Ectodermal cell (in vitro differentiated cells): Measurements from ENCODE around the gene TMOD4. TPM values are rescaled to one million over a fixed set of nuclear protein-coding genes. Genes with fewer than 3 reads are reported as not detected.
A peak's percentile ranks its signal among the peaks of the same experiment; 100 is the strongest.
"Not testable (repeated sequence)": the region's sequence is repeated elsewhere in the genome, so short reads cannot be mapped to it uniquely, and the experiment has no call there.

ENCODE experiments used
- H3K27ac ChIP-seq: 2 replicates; pipeline ENCODE4 v1.7.0; 2013; ENCODE audit warnings: mild to moderate bottlenecking, low read depth, low read length; ENCODE audit not compliant: insufficient read depth, poor library complexity, severe bottlenecking
- H3K27me3 ChIP-seq: 2 replicates; pipeline ENCODE4 v1.7.0; 2013; ENCODE audit warnings: mild to moderate bottlenecking, low read length; ENCODE audit not compliant: insufficient read depth, control insufficient read depth, poor library complexity, severe bottlenecking
- H3K36me3 ChIP-seq: one replicate; pipeline ENCODE4 v1.7.0; 2013; ENCODE audit warnings: low read length; ENCODE audit not compliant: control insufficient read depth, insufficient read depth
- H3K4me1 ChIP-seq: one replicate; pipeline ENCODE4 v1.7.0; 2013; ENCODE audit warnings: low read length; ENCODE audit not compliant: control insufficient read depth, insufficient read depth
- H3K4me3 ChIP-seq: 2 replicates; pipeline ENCODE4 v1.7.0; 2013; ENCODE audit warnings: low read depth, low read length, control low read depth; ENCODE audit not compliant: insufficient read depth
- H3K9me3 ChIP-seq: 2 replicates; pipeline ENCODE4 v1.7.0; 2013; ENCODE audit warnings: mild to moderate bottlenecking, low read length, moderate library complexity; ENCODE audit not compliant: control insufficient read depth
- WGBS, 2 experiments: methylation state at CpG; one replicate each; pipeline ENCODE4 v1.1.7; 2013; ENCODE audit warnings: missing lambda C conversion rate in 2 of 2; 5-methylcytosine and 5-hydroxymethylcytosine counted together
- polyA plus RNA-seq, 4 experiments: library from polyadenylated mRNA; stranded (reverse); fragments of 50-300 nt; gene quantifications; one replicate each; pipeline ENCODE4 v1.2.3, GENCODE V29; 2013

The TMOD4 gene
- not detected for polyA plus RNA-seq (2013, experiment 1 of 4)
- 1.00 TPM for polyA plus RNA-seq (2013, experiment 2 of 4)
- 1.3 TPM for polyA plus RNA-seq (2013, experiment 3 of 4)
- polyA plus RNA-seq (2013, experiment 4 of 4) = 1.0 TPM

GRCh38 chr1:151175863-151176262, at the start of gene TMOD4:
TMOD4 (minus strand) TSS chr1:151175981; CDS start chr1:151174875, 1,106 bp downstream.
- peak within 1 kb of the TSS; percentile 6 for H3K27ac ChIP-seq
- WGBS, 2 experiments = 89% methylated on average over 2 to 4 of the region's 4 CpGs
- no peaks in the 10 kb centered on the region for H3K9me3 ChIP-seq
- no peaks in the 10 kb centered on the region for H3K27me3 ChIP-seq
- H3K36me3 ChIP-seq = peaks cover 28% of the 10 kb centered on the region
- H3K4me3 ChIP-seq = no peak within 1 kb of the TSS
- no peaks in the 10 kb centered on the region for H3K4me1 ChIP-seq

GRCh38 chr1:151222130-151222529, 46.3 kb upstream of the TMOD4 start:
- Histone ChIP-seq H3K36me3 (peaks cover 3% of the 10 kb centered on the region), H3K27ac (no peak overlapping the region), H3K4me3 (no peak overlapping the region), H3K9me3 (no peaks in the 10 kb centered on the region), H3K27me3 (no peaks in the 10 kb centered on the region), H3K4me1 (no peaks in the 10 kb centered on the region)
- 98 to 99% methylated on average over 3 to 4 of the region's 4 CpGs for WGBS, 2 experiments

- Histone ChIP-seq H3K36me3 (peaks cover 3% of the 10 kb centered on the region), H3K27ac (no peak overlapping the region), H3K4me3 (no peak overlapping the region), H3K4me1 (no peaks in the 10 kb centered on the region), H3K27me3 (no peaks in the 10 kb centered on the region), H3K9me3 (no peaks in the 10 kb centered on the region)
- WGBS, 2 experiments = 100% methylated on average over 1 of the region's 1 CpG; no CpG with 5 or more reads in 1 of the 2 experiments
Observed at GRCh38 chr1:151221616-151222015, 45.8 kb upstream of the TMOD4 start.

- Histone ChIP-seq H3K4me3 (no peak overlapping the region), H3K27me3 (no peaks in the 10 kb centered on the region), H3K36me3 (no peaks in the 10 kb centered on the region), H3K4me1 (no peaks in the 10 kb centered on the region), H3K27ac (no peak overlapping the region), H3K9me3 (no peaks in the 10 kb centered on the region)
- WGBS, 2 experiments = 48 to 100% methylated on average over 1 to 2 of the region's 2 CpGs
Observed at GRCh38 chr1:151213560-151213959, 37.8 kb upstream of the TMOD4 start.

- Histone ChIP-seq H3K36me3 (peaks cover 8% of the 10 kb centered on the region), H3K9me3 (no peaks in the 10 kb centered on the region), H3K4me3 (no peak overlapping the region), H3K4me1 (no peaks in the 10 kb centered on the region), H3K27me3 (no peaks in the 10 kb centered on the region), H3K27ac (no peak overlapping the region)
- 94 to 97% methylated on average over 15 of the region's 15 CpGs for WGBS, 2 experiments
Observed at GRCh38 chr1:151211972-151212705, 36.4 kb upstream of the TMOD4 start.

GRCh38 chr1:151210830-151211229, 35.0 kb upstream of the TMOD4 start:
- H3K4me3 ChIP-seq = no peak overlapping the region
- H3K36me3 ChIP-seq = peaks cover 20% of the 10 kb centered on the region
- H3K4me1 ChIP-seq = no peaks in the 10 kb centered on the region
- no peak overlapping the region for H3K27ac ChIP-seq
- H3K27me3 ChIP-seq = no peaks in the 10 kb centered on the region
- 83 to 85% methylated on average over 1 of the region's 1 CpG for WGBS, 2 experiments
- no peaks in the 10 kb centered on the region for H3K9me3 ChIP-seq

GRCh38 chr1:151205381-151205965, 29.7 kb upstream of the TMOD4 start:
- not testable (repeated sequence) for H3K27me3 ChIP-seq, H3K4me1 ChIP-seq, H3K9me3 ChIP-seq, H3K4me3 ChIP-seq, H3K27ac ChIP-seq
- H3K36me3 ChIP-seq = peaks cover 28% of the 10 kb centered on the region
- 96 to 98% methylated on average over 12 of the region's 12 CpGs for WGBS, 2 experiments

GRCh38 chr1:151199873-151200581, 24.2 kb upstream of the TMOD4 start:
- Histone ChIP-seq H3K4me3 (peak overlapping the region; percentile 74), H3K9me3 (no peaks in the 10 kb centered on the region), H3K36me3 (peaks cover 6% of the 10 kb centered on the region), H3K4me1 (peaks cover 5% of the 10 kb centered on the region), H3K27ac (no peak overlapping the region), H3K27me3 (no peaks in the 10 kb centered on the region)
- WGBS, 2 experiments = 36 to 40% methylated on average over 11 of the region's 11 CpGs

- WGBS, 2 experiments = 0% methylated on average over 60 of the region's 60 CpGs
- Histone ChIP-seq H3K27me3 (no peaks in the 10 kb centered on the region), H3K36me3 (peaks cover 6% of the 10 kb centered on the region), H3K4me3 (peak within 1 kb of the TSS; percentile 74), H3K9me3 (no peaks in the 10 kb centered on the region), H3K4me1 (peaks cover 5% of the 10 kb centered on the region), H3K27ac (peak within 1 kb of the TSS; percentile 86)
Observed at GRCh38 chr1:151198254-151199127, 22.7 kb upstream of the TMOD4 start, which contains the start of gene PIP5K1A. PIP5K1A (plus strand) TSS chr1:151198552; CDS start chr1:151198997, 445 bp downstream.
